ENCODE results near the gene PRM1.

Gene PRM1

GRCh38 chr16:11263737-11264136 lies 17.4 kb downstream of the PRM1 start:
- Mint-ChIP-seq H3K27me3 (no peaks in the 10 kb centered on the region), H3K36me3 (no peaks in the 10 kb centered on the region), H3K27ac (no peak overlapping the region), H3K9me3 (no peaks in the 10 kb centered on the region), H3K4me3 (no peak overlapping the region), H3K4me1 (peaks cover 23% of the 10 kb centered on the region)
- peak; percentile 24 for ATAC-seq (ENCODE audit: low read depth)
- no peak for DNase-seq (ENCODE audit: low spot score in 2 of 2)

DNA sequence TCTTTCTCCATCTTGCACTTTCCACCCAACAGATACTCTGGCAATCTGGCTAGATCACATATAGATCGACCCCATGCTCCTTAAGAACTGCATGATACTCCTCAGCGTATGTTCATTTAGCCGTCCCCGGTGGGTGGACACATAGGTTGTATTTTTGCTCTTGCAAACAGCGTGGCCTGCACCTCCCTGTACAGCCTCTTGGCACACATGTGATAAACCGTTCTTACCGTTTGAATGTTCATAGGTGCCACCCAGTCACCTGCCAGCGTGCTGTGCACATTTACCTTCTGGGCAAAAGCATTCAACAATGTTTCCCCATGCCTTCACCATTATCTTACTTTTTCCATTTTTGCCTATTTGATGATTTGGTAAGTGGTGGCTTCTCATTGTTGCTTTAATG lies 18.2 kb downstream of the PRM1 start:
- Mint-ChIP-seq H3K9me3 (no peaks in the 10 kb centered on the region), H3K4me3 (no peak overlapping the region), H3K4me1 (peaks cover 28% of the 10 kb centered on the region), H3K27me3 (no peaks in the 10 kb centered on the region), H3K27ac (no peak overlapping the region), H3K36me3 (no peaks in the 10 kb centered on the region)
- DNase-seq (ENCODE audit: low spot score in 2 of 2): no peak
- no peak for ATAC-seq (ENCODE audit: low read depth)

DNA sequence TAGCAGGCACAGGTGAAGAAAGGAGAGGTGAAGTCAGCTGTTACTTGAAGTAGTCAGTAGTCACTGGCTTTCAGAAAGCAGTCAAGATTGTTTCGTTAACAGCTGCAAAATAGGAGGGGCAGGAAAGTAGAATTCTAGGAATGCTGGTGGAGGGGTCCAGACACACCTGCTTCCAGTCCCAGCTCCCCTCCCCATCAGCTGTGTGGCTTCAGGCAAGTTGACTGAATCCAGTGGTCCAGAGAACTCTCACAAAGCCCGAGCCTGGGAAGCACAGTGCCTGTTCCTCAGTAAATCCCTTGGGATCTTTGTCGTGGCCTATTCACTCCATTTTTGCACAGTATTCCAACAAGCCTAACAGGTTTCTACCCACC lies 20.5 kb downstream of the PRM1 start:
- ATAC-seq (ENCODE audit: low read depth) (no peak), DNase-seq (ENCODE audit: low spot score in 2 of 2) (no peak)
- H3K27ac Mint-ChIP-seq: no peak overlapping the region
- H3K4me3 Mint-ChIP-seq: no peak overlapping the region
- H3K27me3 Mint-ChIP-seq: no peaks in the 10 kb centered on the region
- peaks cover 35% of the 10 kb centered on the region for H3K4me1 Mint-ChIP-seq
- H3K9me3 Mint-ChIP-seq: no peaks in the 10 kb centered on the region
- no peaks in the 10 kb centered on the region for H3K36me3 Mint-ChIP-seq

DNA sequence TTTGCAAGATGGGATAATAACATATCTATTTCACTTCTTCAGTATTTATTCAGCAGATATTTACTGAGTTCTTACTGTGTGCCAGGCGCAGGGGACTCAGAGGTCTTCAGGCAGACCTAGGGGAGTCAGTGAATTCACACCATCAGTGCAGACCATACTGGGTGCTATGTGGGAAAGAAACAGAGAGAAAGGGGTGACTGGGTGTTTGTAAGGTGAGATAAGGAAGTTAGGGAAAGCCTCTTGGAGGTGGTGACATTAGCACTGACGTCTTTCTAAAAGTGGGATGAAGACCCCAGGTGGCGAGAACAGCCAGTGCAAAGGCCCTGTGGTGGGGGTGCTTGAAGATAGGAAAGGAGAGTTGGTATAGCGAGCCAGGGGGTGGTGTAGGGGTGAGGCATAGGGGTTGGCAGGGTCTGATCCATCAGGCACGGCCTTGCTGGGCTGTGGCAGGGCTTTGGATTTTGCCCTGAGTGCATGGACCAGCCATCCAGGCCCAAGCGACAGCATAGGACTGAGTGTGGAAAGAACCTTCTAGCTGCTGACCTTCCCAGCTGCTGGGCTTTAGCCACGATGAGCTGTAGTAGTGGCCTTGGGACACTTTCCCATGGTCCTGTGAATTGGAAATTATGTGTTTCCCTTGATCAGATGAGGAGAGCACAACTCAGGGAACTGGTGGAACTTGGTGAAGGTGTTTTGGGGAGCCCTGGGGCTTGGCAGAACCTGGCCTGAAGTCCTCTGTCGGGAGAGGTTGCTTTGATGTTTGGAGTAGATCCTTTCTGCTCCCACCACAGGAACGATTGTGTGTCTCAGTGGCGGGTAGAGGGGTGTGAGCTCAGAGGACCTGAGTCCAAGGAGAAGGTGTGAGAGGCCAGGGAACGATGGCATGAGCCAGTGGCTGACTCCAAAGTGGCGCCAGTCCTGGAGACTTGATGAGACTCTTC lies 21.2 kb downstream of the PRM1 start:
- H3K27ac Mint-ChIP-seq: no peak overlapping the region
- H3K9me3 Mint-ChIP-seq: no peaks in the 10 kb centered on the region
- no peak overlapping the region for H3K4me3 Mint-ChIP-seq
- DNase-seq (ENCODE audit: low spot score in 2 of 2) (no peak), ATAC-seq (ENCODE audit: low read depth) (no peak)
- peaks cover 35% of the 10 kb centered on the region for H3K4me1 Mint-ChIP-seq
- no peaks in the 10 kb centered on the region for H3K27me3 Mint-ChIP-seq
- H3K36me3 Mint-ChIP-seq: no peaks in the 10 kb centered on the region

- no peaks in the 10 kb centered on the region for H3K27me3 Mint-ChIP-seq
- H3K4me3 Mint-ChIP-seq: peak overlapping the region; percentile 61
- no peak overlapping the region for H3K27ac Mint-ChIP-seq
- peaks cover 28% of the 10 kb centered on the region for H3K4me1 Mint-ChIP-seq
- DNase-seq (ENCODE audit: low spot score in 2 of 2) (peak in 1 of 2 donors; percentile 17), ATAC-seq (ENCODE audit: low read depth) (peak; percentile 7)
- H3K36me3 Mint-ChIP-seq: no peaks in the 10 kb centered on the region
- H3K9me3 Mint-ChIP-seq: no peaks in the 10 kb centered on the region
These were observed 22.3 kb downstream of the PRM1 start for GRCh38 chr16:11258553-11259492.

DNA sequence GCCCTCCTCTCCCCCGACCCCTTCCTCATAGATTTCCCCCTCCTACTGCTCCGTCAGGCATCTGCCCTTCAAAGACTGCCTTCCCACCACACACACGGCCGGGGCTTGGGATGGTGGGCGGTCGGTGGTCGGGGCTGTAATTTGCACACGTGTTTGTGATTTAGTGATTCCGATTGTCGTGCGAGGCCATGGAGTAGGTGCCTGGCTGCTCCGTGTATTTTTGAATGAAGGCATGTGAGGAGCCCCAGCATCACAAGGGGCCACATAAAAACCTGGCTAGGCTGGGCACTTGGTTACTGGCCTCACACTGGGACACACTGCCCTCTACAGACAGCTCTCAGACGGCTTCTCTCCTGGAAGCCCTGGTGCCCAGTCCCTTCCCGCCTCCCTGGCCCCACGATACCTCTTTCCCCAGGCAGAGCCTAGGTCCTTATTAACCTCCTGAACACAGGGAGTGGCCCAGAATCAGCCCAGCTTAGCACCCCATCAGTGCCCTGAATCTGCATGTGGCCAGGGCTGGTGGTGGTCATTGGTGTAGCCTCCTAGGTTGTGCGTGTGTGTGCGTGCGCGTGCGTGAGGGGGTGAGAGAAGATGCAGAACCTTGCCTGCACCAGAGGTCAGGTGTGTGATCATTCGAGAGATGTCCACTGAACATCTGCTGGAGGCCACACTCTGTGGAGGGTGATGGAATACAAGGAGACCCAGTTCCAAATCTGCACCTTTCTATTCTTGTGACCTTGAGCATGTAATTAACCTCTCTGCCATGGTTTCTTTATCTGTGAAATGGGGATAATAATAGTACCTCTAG lies 23.8 kb downstream of the PRM1 start:
- Mint-ChIP-seq H3K4me1 (peaks cover 28% of the 10 kb centered on the region), H3K36me3 (no peaks in the 10 kb centered on the region), H3K4me3 (peak overlapping the region; percentile 99), H3K27me3 (no peaks in the 10 kb centered on the region), H3K9me3 (no peaks in the 10 kb centered on the region), H3K27ac (peak overlapping the region; percentile 98)
- ATAC-seq (ENCODE audit: low read depth): no peak
- DNase-seq (ENCODE audit: low spot score in 2 of 2): no peak

DNA sequence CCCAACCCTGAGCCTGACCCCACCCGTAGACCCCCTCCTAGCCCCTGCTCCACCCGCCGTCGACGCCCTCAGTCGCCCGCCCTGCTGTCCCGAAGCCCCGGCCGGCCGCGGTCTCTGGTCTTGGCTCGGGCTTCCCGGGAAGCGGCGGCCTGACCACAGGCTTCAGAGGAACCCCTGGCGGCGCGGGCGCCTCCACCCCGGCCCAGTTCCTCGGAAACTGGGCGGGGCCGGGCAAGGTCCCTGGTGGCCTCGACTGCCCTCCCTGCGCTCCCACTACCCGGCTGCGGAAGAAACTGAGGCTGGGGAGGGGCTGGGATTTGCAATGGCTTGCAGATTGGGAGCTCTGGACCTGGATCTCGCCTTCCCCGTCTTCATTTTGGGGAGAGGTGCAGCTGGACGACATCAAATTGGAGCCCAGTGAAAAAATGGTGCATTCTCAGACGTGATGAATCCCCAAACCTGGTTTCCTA lies 24.4 kb downstream of the PRM1 start:
- no peaks in the 10 kb centered on the region for H3K9me3 Mint-ChIP-seq
- H3K27ac Mint-ChIP-seq: peak overlapping the region; percentile 98
- H3K4me3 Mint-ChIP-seq: peak overlapping the region; percentile 99
- H3K36me3 Mint-ChIP-seq: peaks cover 2% of the 10 kb centered on the region
- ATAC-seq (ENCODE audit: low read depth): no peak
- no peaks in the 10 kb centered on the region for H3K27me3 Mint-ChIP-seq
- peaks cover 33% of the 10 kb centered on the region for H3K4me1 Mint-ChIP-seq
- no peak for DNase-seq (ENCODE audit: low spot score in 2 of 2)

DNA sequence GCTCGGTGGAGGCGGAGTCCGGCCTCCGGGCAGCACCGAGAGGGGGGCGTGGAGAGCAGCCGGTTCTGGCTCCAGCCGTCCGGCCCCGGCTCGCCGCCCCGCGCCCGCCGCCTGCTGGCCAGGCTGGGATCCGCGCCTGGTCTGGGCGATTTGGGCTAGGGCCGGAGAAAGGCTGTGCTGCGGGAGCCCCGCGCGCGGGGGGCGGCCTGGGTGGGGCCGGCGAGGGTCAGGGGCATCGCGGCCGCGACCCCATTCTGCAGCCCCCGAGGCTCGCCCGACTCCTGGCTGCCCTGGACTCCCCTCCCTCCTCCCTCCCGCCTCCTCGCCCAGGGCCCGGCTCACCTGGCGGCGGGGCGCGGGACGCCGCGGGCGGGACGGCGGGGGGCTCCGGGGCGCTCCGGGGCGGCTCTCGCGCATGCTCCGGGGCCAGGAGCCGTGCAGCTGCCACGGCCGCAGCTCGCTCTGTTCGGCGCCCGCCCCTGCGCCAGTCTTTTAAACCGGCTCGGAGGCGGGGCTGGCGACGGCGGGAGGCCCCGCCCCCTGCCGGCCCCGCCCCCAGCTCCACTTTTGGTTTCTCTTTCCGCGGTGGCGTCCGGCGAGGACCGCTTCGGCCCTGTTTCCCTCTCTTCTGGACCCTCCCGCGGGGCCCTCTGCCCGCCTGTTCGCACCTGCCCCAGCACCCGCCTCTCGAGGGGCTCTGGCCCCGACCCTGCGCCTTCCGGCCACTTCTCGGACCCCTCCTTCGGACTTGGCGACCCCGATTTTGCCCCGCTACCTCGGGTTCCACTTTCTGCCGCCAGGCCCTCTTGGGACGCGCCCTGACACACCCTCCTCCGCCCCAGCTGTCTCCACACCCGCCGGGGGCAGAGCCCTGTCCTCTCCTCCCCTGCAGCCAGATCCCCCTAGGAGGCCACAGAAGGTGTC lies 25.1 kb downstream of the PRM1 start, which contains the start of gene SOCS1:
Gene SOCS1, minus strand, starts transcription at position 468 of the 924 bp plus-strand sequence. CDS start 726 bp downstream, outside the sequence.
- Mint-ChIP-seq H3K4me1 (peaks cover 33% of the 10 kb centered on the region), H3K9me3 (no peaks in the 10 kb centered on the region), H3K27me3 (no peaks in the 10 kb centered on the region), H3K27ac (peak within 1 kb of the TSS; percentile 98), H3K36me3 (peaks cover 2% of the 10 kb centered on the region), H3K4me3 (peak within 1 kb of the TSS; percentile 99)
- peak; percentile 68 for ATAC-seq (ENCODE audit: low read depth)
- peak; percentile 88 to 90 for DNase-seq (ENCODE audit: low spot score in 2 of 2)

- Mint-ChIP-seq H3K4me1 (peaks cover 33% of the 10 kb centered on the region), H3K9me3 (no peaks in the 10 kb centered on the region), H3K36me3 (peaks cover 2% of the 10 kb centered on the region), H3K27ac (peak overlapping the region; percentile 88), H3K27me3 (no peaks in the 10 kb centered on the region), H3K4me3 (peak overlapping the region; percentile 86)
- DNase-seq (ENCODE audit: low spot score in 2 of 2) (peak; percentile 63 to 69), ATAC-seq (ENCODE audit: low read depth) (peak; percentile 45)
These were observed 26.0 kb downstream of the PRM1 start for GRCh38 chr16:11254913-11255736.

GRCh38 chr16:11253995-11254912 lies 26.9 kb downstream of the PRM1 start:
- peaks cover 2% of the 10 kb centered on the region for H3K36me3 Mint-ChIP-seq
- no peak for DNase-seq (ENCODE audit: low spot score in 2 of 2)
- no peaks in the 10 kb centered on the region for H3K27me3 Mint-ChIP-seq
- no peak for ATAC-seq (ENCODE audit: low read depth)
- peak overlapping the region; percentile 88 for H3K27ac Mint-ChIP-seq
- peak overlapping the region; percentile 86 for H3K4me3 Mint-ChIP-seq
- H3K4me1 Mint-ChIP-seq: peaks cover 30% of the 10 kb centered on the region
- H3K9me3 Mint-ChIP-seq: no peaks in the 10 kb centered on the region

Data from memory B cell (primary cell).